H1 (cell line): ENCODE data around the gene HOXB6.

Source experiments
- ASH2L ChIP-seq: fragments of 200-600, 300-600 bp; sonication (generic); IDR thresholded peaks from one replicate; pipeline ENCODE4 v1.7.1; 2017; ENCODE audit warnings: low read length
- BACH1 ChIP-seq: IDR thresholded peaks from 2 replicates; pipeline ENCODE4 v1.6.1; 2012; ENCODE audit warnings: low read length, improper control_type of control experiment
- EP300 ChIP-seq, 2 experiments: IDR thresholded peaks; 1 replicate in 1 of 2; 2 replicates in 1 of 2; pipeline ENCODE4 v1.6.1; 2011 to 2012; ENCODE audit warnings: low read depth in 2 of 2, low read length in 2 of 2, mild to moderate bottlenecking in 2 of 2, borderline replicate concordance in 1 of 2, inconsistent platforms in 1 of 2, moderate library complexity in 1 of 2
- GABPA ChIP-seq: IDR thresholded peaks from 2 replicates; pipeline ENCODE4 v1.6.1; 2011; ENCODE audit warnings: mild to moderate bottlenecking, low read length, moderate library complexity, borderline replicate concordance; ENCODE audit not compliant: insufficient read depth
- HDAC6 ChIP-seq: IDR thresholded peaks from one replicate; pipeline ENCODE4 v1.7.1; 2012; ENCODE audit warnings: low read depth, mild to moderate bottlenecking, inconsistent platforms, low read length, moderate library complexity
- JUND ChIP-seq: IDR thresholded peaks from 2 replicates; pipeline ENCODE4 v1.6.1; 2011; ENCODE audit warnings: mild to moderate bottlenecking, improper control_type of control experiment, low read length
- POLR2A ChIP-seq, 2 experiments: IDR thresholded peaks; 1 replicate in 1 of 2; 2 replicates in 1 of 2; pipeline ENCODE4 v1.6.1; 2011; ENCODE audit warnings: low read depth in 2 of 2, low read length in 2 of 2, mild to moderate bottlenecking in 2 of 2; ENCODE audit errors: control extremely low read depth in 1 of 2
- POLR2AphosphoS5 ChIP-seq: IDR thresholded peaks from 2 replicates; pipeline ENCODE4 v1.6.1; 2011; ENCODE audit warnings: low read depth, low read length
- RFX5 ChIP-seq: IDR thresholded peaks from 2 replicates; pipeline ENCODE4 v1.6.1; 2011; ENCODE audit warnings: low read depth, low read length, improper control_type of control experiment, borderline replicate concordance
- TAF1 ChIP-seq: IDR thresholded peaks from 2 replicates; pipeline ENCODE4 v1.6.1; 2011; ENCODE audit warnings: mild to moderate bottlenecking, low read depth, low read length
- TEAD4 ChIP-seq: IDR thresholded peaks from 2 replicates; pipeline ENCODE4 v1.6.1; 2012; ENCODE audit warnings: low read depth, low read length, inconsistent platforms, mixed read lengths
- TF ChIP-seq, protein P1 (sequence below): IDR thresholded peaks from 2 replicates; pipeline ENCODE4 v1.6.1; 2012; ENCODE audit warnings: inconsistent platforms
- TF ChIP-seq, protein P2 (sequence below), 3 experiments: IDR thresholded peaks; 1 replicate in 2 of 3; 2 replicates in 1 of 3; pipeline versions ENCODE4 v1.5.1 to v1.6.1; 2011; ENCODE audit warnings: low read length in 3 of 3, mild to moderate bottlenecking in 3 of 3, inconsistent platforms in 2 of 3, low read depth in 1 of 3, moderate library complexity in 1 of 3; ENCODE audit not compliant: insufficient read depth in 1 of 3; ENCODE audit errors: control extremely low read depth in 1 of 3

DNA sequence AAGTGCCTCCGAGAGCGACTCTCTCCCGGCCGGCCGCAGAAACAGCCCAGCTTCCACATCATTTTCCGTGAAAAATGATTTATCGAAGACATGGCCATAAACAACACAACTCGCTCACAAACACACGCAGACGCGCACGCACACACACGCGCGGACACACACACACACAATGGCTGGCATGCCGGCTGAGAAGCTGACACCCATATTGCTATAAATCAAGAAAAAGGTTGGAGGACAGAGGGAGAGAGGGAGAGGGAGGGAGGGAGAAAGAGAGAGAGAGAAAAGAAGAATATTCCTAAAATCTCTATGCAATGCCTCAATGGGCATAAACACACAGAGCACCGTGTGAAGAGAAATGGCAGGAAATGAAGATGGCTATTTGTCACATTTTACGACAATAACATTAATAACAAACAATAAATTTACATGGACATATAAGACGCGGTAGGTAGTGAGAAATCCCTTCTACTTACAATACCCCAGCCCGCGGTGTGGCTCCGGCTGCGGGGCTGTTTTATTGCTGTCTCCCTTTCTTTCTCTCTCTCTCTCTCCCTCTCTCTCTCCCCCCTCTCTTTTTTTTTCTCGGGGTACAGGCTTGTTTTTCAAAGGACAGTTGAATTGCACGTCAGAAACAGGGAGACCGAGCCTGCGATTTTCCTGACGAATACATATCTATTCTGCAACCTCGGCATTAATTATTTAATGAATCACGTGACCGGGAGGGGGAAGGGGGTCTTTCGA is 36.1 kb downstream of the HOXB6 start:
- TF ChIP-seq TAF1 (no peak), HDAC6 (no peak), POLR2A (IDR thresholded peaks at IDR 0.05; ENCODE audit: control extremely low read depth in 1 of 2, low read depth in 2 of 2, low read length in 2 of 2) (no peak), EP300 (IDR thresholded peaks at IDR 0.05; ENCODE audit: borderline replicate concordance in 1 of 2, low read depth in 2 of 2, low read length in 2 of 2) (no peak), TEAD4 (no peak), GABPA (no peak), ASH2L (no peak), JUND (no peak), BACH1 (no peak), POLR2AphosphoS5 (no peak), RFX5 (no peak)
- TF ChIP-seq, protein P1, sequence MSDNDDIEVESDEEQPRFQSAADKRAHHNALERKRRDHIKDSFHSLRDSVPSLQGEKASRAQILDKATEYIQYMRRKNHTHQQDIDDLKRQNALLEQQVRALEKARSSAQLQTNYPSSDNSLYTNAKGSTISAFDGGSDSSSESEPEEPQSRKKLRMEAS: no peak
- TF ChIP-seq, protein P2, sequence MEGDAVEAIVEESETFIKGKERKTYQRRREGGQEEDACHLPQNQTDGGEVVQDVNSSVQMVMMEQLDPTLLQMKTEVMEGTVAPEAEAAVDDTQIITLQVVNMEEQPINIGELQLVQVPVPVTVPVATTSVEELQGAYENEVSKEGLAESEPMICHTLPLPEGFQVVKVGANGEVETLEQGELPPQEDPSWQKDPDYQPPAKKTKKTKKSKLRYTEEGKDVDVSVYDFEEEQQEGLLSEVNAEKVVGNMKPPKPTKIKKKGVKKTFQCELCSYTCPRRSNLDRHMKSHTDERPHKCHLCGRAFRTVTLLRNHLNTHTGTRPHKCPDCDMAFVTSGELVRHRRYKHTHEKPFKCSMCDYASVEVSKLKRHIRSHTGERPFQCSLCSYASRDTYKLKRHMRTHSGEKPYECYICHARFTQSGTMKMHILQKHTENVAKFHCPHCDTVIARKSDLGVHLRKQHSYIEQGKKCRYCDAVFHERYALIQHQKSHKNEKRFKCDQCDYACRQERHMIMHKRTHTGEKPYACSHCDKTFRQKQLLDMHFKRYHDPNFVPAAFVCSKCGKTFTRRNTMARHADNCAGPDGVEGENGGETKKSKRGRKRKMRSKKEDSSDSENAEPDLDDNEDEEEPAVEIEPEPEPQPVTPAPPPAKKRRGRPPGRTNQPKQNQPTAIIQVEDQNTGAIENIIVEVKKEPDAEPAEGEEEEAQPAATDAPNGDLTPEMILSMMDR (IDR thresholded peaks at IDR 0.05; ENCODE audit: control extremely low read depth in 1 of 3, insufficient read depth in 1 of 3, low read depth in 1 of 3, low read length in 3 of 3): no peak
